ENCODE measurements around the gene TRAM2.

DNA sequence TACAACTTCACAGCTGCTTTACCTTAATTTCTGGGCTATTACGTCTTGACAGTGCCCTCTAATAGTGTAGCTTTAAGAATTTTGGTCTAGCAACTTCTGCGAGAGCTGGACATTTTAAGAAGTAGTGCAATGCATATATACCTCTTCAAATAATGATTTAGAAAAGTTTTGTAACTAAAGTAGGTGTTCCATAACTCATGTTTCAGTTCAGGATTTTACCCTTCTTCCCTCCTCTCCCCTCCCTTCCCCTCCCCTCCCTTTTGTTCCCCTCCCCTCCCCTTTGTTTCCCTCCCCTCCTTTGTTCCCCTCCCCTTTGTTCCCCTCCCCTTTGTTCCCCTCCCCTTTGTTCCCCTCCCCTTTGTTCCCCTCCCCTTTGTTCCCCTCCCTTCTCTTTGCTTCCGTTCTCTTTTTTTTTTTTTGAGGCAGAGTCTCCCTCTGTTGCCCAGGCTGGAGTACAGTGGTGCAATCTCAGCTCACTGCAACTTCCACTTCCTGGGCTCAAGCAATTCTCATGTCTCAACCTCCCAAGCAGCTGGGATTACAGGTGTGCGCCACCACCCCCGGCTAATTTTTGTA is 28.8 kb upstream of the TRAM2 start:
- TF ChIP-seq, protein P1, sequence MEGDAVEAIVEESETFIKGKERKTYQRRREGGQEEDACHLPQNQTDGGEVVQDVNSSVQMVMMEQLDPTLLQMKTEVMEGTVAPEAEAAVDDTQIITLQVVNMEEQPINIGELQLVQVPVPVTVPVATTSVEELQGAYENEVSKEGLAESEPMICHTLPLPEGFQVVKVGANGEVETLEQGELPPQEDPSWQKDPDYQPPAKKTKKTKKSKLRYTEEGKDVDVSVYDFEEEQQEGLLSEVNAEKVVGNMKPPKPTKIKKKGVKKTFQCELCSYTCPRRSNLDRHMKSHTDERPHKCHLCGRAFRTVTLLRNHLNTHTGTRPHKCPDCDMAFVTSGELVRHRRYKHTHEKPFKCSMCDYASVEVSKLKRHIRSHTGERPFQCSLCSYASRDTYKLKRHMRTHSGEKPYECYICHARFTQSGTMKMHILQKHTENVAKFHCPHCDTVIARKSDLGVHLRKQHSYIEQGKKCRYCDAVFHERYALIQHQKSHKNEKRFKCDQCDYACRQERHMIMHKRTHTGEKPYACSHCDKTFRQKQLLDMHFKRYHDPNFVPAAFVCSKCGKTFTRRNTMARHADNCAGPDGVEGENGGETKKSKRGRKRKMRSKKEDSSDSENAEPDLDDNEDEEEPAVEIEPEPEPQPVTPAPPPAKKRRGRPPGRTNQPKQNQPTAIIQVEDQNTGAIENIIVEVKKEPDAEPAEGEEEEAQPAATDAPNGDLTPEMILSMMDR (IDR thresholded peaks at IDR 0.05) = no peak
- TF ChIP-seq POLR2A (IDR thresholded peaks at IDR 0.05) = no peak
